Activated naive CD8-positive, alpha-beta T cell treated with anti-CD3 and anti-CD28 coated beads for 36 hours (primary cell): ENCODE data around the gene KAZN. TPM values are rescaled to one million over a fixed set of nuclear protein-coding genes. Genes with fewer than 3 reads are reported as not detected.

Experiments
- DNase-seq: peaks from one replicate; pipeline ENCODE4 v3.0.0; 2021
- H3K27ac Mint-ChIP-seq: one replicate; pipeline ENCODE4 v1.8.0; 2022; ENCODE audit warnings: mild to moderate bottlenecking, moderate library complexity, mixed read lengths
- H3K27me3 Mint-ChIP-seq: one replicate; pipeline ENCODE4 v1.8.0; 2022; ENCODE audit warnings: mild to moderate bottlenecking, mixed read lengths
- H3K36me3 Mint-ChIP-seq: one replicate; pipeline ENCODE4 v1.8.0; 2021; ENCODE audit warnings: mild to moderate bottlenecking, mixed read lengths
- H3K4me1 Mint-ChIP-seq: one replicate; pipeline ENCODE4 v1.8.0; 2021; ENCODE audit warnings: mixed read lengths
- H3K4me3 Mint-ChIP-seq: one replicate; pipeline ENCODE4 v1.8.0; 2022; ENCODE audit warnings: mild to moderate bottlenecking, moderate library complexity, mixed read lengths
- H3K9me3 Mint-ChIP-seq: one replicate; pipeline ENCODE4 v1.8.0; 2022; ENCODE audit warnings: mixed read lengths
- total RNA-seq, 2 experiments: library from RNA; stranded (reverse); gene quantifications; one replicate each; pipeline ENCODE4 v1.2.3, GENCODE V29; 2021

The KAZN gene
- total RNA-seq, 2 experiments from 2014 or later: 0.74 to 1.5 TPM

- H3K4me3 Mint-ChIP-seq: no peak overlapping the region
- H3K4me1 Mint-ChIP-seq: no peaks in the 10 kb centered on the region
- no peak for DNase-seq
- no peaks in the 10 kb centered on the region for H3K36me3 Mint-ChIP-seq
- H3K27ac Mint-ChIP-seq: no peak overlapping the region
- H3K27me3 Mint-ChIP-seq: peaks cover 6% of the 10 kb centered on the region
- no peaks in the 10 kb centered on the region for H3K9me3 Mint-ChIP-seq
Measured at GRCh38 chr1:14635421-14635820, 36.9 kb downstream of the KAZN start.

GRCh38 chr1:14636897-14637632 lies 38.6 kb downstream of the KAZN start:
- Mint-ChIP-seq H3K4me3 (no peak overlapping the region), H3K4me1 (no peaks in the 10 kb centered on the region), H3K27ac (no peak overlapping the region), H3K36me3 (no peaks in the 10 kb centered on the region), H3K9me3 (no peaks in the 10 kb centered on the region), H3K27me3 (peaks cover 6% of the 10 kb centered on the region)
- no peak for DNase-seq

GRCh38 chr1:14639291-14640050 lies 41.0 kb downstream of the KAZN start:
- H3K27me3 Mint-ChIP-seq: peaks cover 6% of the 10 kb centered on the region
- DNase-seq: no peak
- H3K9me3 Mint-ChIP-seq: no peaks in the 10 kb centered on the region
- no peaks in the 10 kb centered on the region for H3K36me3 Mint-ChIP-seq
- no peak overlapping the region for H3K27ac Mint-ChIP-seq
- no peak overlapping the region for H3K4me3 Mint-ChIP-seq
- H3K4me1 Mint-ChIP-seq: no peaks in the 10 kb centered on the region

GRCh38 chr1:14642712-14643111 lies 44.2 kb downstream of the KAZN start:
- no peaks in the 10 kb centered on the region for H3K4me1 Mint-ChIP-seq
- no peak for DNase-seq
- peaks cover 6% of the 10 kb centered on the region for H3K27me3 Mint-ChIP-seq
- H3K4me3 Mint-ChIP-seq: no peak overlapping the region
- no peaks in the 10 kb centered on the region for H3K36me3 Mint-ChIP-seq
- no peak overlapping the region for H3K27ac Mint-ChIP-seq
- H3K9me3 Mint-ChIP-seq: peaks cover 11% of the 10 kb centered on the region

- Mint-ChIP-seq H3K27ac (no peak overlapping the region), H3K27me3 (no peaks in the 10 kb centered on the region), H3K36me3 (no peaks in the 10 kb centered on the region), H3K9me3 (peaks cover 11% of the 10 kb centered on the region), H3K4me1 (no peaks in the 10 kb centered on the region), H3K4me3 (no peak overlapping the region)
- DNase-seq: no peak
Measured at GRCh38 chr1:14646973-14647372, 48.5 kb downstream of the KAZN start.

- Mint-ChIP-seq H3K9me3 (peaks cover 11% of the 10 kb centered on the region), H3K4me3 (no peak overlapping the region), H3K4me1 (no peaks in the 10 kb centered on the region), H3K27me3 (no peaks in the 10 kb centered on the region), H3K36me3 (no peaks in the 10 kb centered on the region), H3K27ac (no peak overlapping the region)
- no peak for DNase-seq
Measured at GRCh38 chr1:14647777-14648176, 49.3 kb downstream of the KAZN start.

GRCh38 chr1:14648391-14648790 lies 49.9 kb downstream of the KAZN start:
- no peak for DNase-seq
- Mint-ChIP-seq H3K9me3 (peaks cover 11% of the 10 kb centered on the region), H3K27me3 (no peaks in the 10 kb centered on the region), H3K27ac (no peak overlapping the region), H3K4me1 (no peaks in the 10 kb centered on the region), H3K36me3 (no peaks in the 10 kb centered on the region), H3K4me3 (no peak overlapping the region)

GRCh38 chr1:14648896-14649855 lies 50.7 kb downstream of the KAZN start:
- no peaks in the 10 kb centered on the region for H3K27me3 Mint-ChIP-seq
- no peaks in the 10 kb centered on the region for H3K4me1 Mint-ChIP-seq
- no peak overlapping the region for H3K27ac Mint-ChIP-seq
- peaks cover 11% of the 10 kb centered on the region for H3K9me3 Mint-ChIP-seq
- H3K36me3 Mint-ChIP-seq: no peaks in the 10 kb centered on the region
- no peak for DNase-seq
- H3K4me3 Mint-ChIP-seq: no peak overlapping the region

- H3K27ac Mint-ChIP-seq: no peak overlapping the region
- H3K4me1 Mint-ChIP-seq: no peaks in the 10 kb centered on the region
- no peak overlapping the region for H3K4me3 Mint-ChIP-seq
- peaks cover 7% of the 10 kb centered on the region for H3K9me3 Mint-ChIP-seq
- no peaks in the 10 kb centered on the region for H3K36me3 Mint-ChIP-seq
- no peak for DNase-seq
- no peaks in the 10 kb centered on the region for H3K27me3 Mint-ChIP-seq
Measured at GRCh38 chr1:14649976-14650375, 51.5 kb downstream of the KAZN start.

- Mint-ChIP-seq H3K4me1 (no peaks in the 10 kb centered on the region), H3K4me3 (no peak overlapping the region), H3K9me3 (no peaks in the 10 kb centered on the region), H3K27ac (no peak overlapping the region), H3K27me3 (no peaks in the 10 kb centered on the region), H3K36me3 (no peaks in the 10 kb centered on the region)
- DNase-seq: no peak
Measured at GRCh38 chr1:14650951-14651350, 52.5 kb downstream of the KAZN start.

- no peak overlapping the region for H3K27ac Mint-ChIP-seq
- H3K4me3 Mint-ChIP-seq: no peak overlapping the region
- H3K36me3 Mint-ChIP-seq: no peaks in the 10 kb centered on the region
- H3K27me3 Mint-ChIP-seq: peaks cover 2% of the 10 kb centered on the region
- H3K9me3 Mint-ChIP-seq: no peaks in the 10 kb centered on the region
- DNase-seq: no peak
- no peaks in the 10 kb centered on the region for H3K4me1 Mint-ChIP-seq
Measured at GRCh38 chr1:14652840-14653239, 54.4 kb downstream of the KAZN start.

GRCh38 chr1:14653461-14653960 lies 55.0 kb downstream of the KAZN start:
- Mint-ChIP-seq H3K27ac (no peak overlapping the region), H3K36me3 (no peaks in the 10 kb centered on the region)

GRCh38 chr1:14654554-14654953 lies 56.1 kb downstream of the KAZN start:
- H3K36me3 Mint-ChIP-seq: no peaks in the 10 kb centered on the region
- no peaks in the 10 kb centered on the region for H3K9me3 Mint-ChIP-seq
- DNase-seq: no peak
- peaks cover 4% of the 10 kb centered on the region for H3K27me3 Mint-ChIP-seq
- H3K4me1 Mint-ChIP-seq: no peaks in the 10 kb centered on the region
- H3K4me3 Mint-ChIP-seq: no peak overlapping the region
- H3K27ac Mint-ChIP-seq: no peak overlapping the region

More at GRCh38 chr1:14653461-14653960, 55.0 kb downstream of the KAZN start:
- H3K9me3 Mint-ChIP-seq: no peaks in the 10 kb centered on the region
- no peaks in the 10 kb centered on the region for H3K4me1 Mint-ChIP-seq
- peaks cover 4% of the 10 kb centered on the region for H3K27me3 Mint-ChIP-seq
- DNase-seq: no peak
- no peak overlapping the region for H3K4me3 Mint-ChIP-seq

- Mint-ChIP-seq H3K9me3 (no peaks in the 10 kb centered on the region), H3K27me3 (peaks cover 4% of the 10 kb centered on the region), H3K27ac (no peak overlapping the region), H3K4me1 (no peaks in the 10 kb centered on the region), H3K4me3 (no peak overlapping the region), H3K36me3 (no peaks in the 10 kb centered on the region)
- no peak for DNase-seq
Measured at GRCh38 chr1:14655385-14655784, 56.9 kb downstream of the KAZN start.
